H1 (cell line): ENCODE data around the gene UGT1A1.

ENCODE experiments used
- CEBPB ChIP-seq: IDR thresholded peaks from 2 replicates; pipeline ENCODE4 v1.6.1; 2012; ENCODE audit warnings: low read depth, low read length
- CREB1 ChIP-seq: IDR thresholded peaks from 2 replicates; pipeline ENCODE4 v1.6.1; 2012; ENCODE audit warnings: inconsistent platforms
- EZH2 ChIP-seq: fragments of 200-600 bp; sonication (generic); IDR thresholded peaks from 2 replicates; pipeline ENCODE4 v1.7.1; 2012; ENCODE audit warnings: low read depth, mild to moderate bottlenecking, moderate library complexity, low read length, inconsistent platforms; ENCODE audit not compliant: severe bottlenecking
- JUND ChIP-seq: IDR thresholded peaks from 2 replicates; pipeline ENCODE4 v1.6.1; 2011; ENCODE audit warnings: mild to moderate bottlenecking, improper control_type of control experiment, low read length
- MAFK ChIP-seq: IDR thresholded peaks from 2 replicates; pipeline ENCODE4 v1.6.1; 2012; ENCODE audit warnings: low read depth, mild to moderate bottlenecking, improper control_type of control experiment, low read length
- POLR2AphosphoS5 ChIP-seq: IDR thresholded peaks from 2 replicates; pipeline ENCODE4 v1.6.1; 2011; ENCODE audit warnings: low read depth, low read length
- RBBP5 ChIP-seq: IDR thresholded peaks from 2 replicates; pipeline ENCODE4 v1.7.1; 2012; ENCODE audit warnings: low read depth, mild to moderate bottlenecking, inconsistent platforms, low read length, moderate library complexity, borderline replicate concordance
- SRF ChIP-seq: IDR thresholded peaks from 2 replicates; pipeline ENCODE4 v1.6.1; 2011; ENCODE audit warnings: mild to moderate bottlenecking, low read depth, low read length, moderate library complexity
- SUZ12 ChIP-seq: fragments of 200-600 bp; sonication (generic); IDR thresholded peaks from 2 replicates; pipeline ENCODE4 v1.6.1; 2012; ENCODE audit warnings: mild to moderate bottlenecking, inconsistent platforms, low read length, moderate library complexity, mixed read lengths
- TAF1 ChIP-seq: IDR thresholded peaks from 2 replicates; pipeline ENCODE4 v1.6.1; 2011; ENCODE audit warnings: mild to moderate bottlenecking, low read depth, low read length
- TF ChIP-seq, protein P1 (sequence below), 3 experiments: IDR thresholded peaks; 1 replicate in 2 of 3; 2 replicates in 1 of 3; pipeline versions ENCODE4 v1.5.1 to v1.6.1; 2011; ENCODE audit warnings: low read length in 3 of 3, mild to moderate bottlenecking in 3 of 3, inconsistent platforms in 2 of 3, low read depth in 1 of 3, moderate library complexity in 1 of 3; ENCODE audit not compliant: insufficient read depth in 1 of 3; ENCODE audit errors: control extremely low read depth in 1 of 3

DNA sequence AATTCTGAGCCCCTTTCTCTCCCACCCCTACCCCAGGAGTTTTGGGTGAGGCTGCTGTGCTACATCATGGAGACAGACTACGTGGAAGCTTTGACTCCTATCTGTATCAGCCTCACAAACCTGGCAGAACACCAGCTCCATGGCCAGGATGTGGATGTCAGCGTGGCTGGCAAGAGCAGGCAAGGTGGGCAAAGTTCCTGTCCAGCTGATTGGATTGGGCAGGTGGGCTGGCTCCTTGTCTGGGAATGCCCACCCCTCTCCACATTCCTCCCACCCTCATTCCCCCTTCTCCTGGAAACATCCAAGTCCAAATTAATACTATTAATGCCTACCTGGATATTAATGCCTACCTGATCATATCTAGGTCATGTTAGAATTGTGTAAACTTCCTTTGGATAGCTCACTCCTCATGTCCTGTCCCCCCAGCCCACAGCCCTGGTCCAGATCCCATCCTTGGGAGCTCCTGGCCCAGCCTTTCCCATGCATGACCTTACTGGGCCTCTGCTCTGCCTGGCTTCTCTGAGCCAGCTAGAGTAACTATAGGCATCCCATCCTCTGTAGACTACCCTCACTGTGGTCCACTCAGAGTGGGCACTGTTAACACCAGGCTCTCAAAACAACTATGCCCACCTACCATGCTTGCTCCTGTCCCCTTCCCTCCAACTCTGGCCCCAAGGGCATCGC is 42.2 kb downstream of the UGT1A1 start:
- no peak for TF ChIP-seq EZH2
- no peak for TF ChIP-seq RBBP5
- TF ChIP-seq, protein P1, sequence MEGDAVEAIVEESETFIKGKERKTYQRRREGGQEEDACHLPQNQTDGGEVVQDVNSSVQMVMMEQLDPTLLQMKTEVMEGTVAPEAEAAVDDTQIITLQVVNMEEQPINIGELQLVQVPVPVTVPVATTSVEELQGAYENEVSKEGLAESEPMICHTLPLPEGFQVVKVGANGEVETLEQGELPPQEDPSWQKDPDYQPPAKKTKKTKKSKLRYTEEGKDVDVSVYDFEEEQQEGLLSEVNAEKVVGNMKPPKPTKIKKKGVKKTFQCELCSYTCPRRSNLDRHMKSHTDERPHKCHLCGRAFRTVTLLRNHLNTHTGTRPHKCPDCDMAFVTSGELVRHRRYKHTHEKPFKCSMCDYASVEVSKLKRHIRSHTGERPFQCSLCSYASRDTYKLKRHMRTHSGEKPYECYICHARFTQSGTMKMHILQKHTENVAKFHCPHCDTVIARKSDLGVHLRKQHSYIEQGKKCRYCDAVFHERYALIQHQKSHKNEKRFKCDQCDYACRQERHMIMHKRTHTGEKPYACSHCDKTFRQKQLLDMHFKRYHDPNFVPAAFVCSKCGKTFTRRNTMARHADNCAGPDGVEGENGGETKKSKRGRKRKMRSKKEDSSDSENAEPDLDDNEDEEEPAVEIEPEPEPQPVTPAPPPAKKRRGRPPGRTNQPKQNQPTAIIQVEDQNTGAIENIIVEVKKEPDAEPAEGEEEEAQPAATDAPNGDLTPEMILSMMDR (IDR thresholded peaks at IDR 0.05; ENCODE audit: control extremely low read depth in 1 of 3, insufficient read depth in 1 of 3, low read depth in 1 of 3, low read length in 3 of 3) = no peak
- no peak for TF ChIP-seq MAFK
- no peak for TF ChIP-seq POLR2AphosphoS5
- TF ChIP-seq SUZ12 = no peak
- TF ChIP-seq TAF1 = no peak
- TF ChIP-seq CEBPB = no peak
- no peak for TF ChIP-seq SRF
- TF ChIP-seq JUND = no peak
- no peak for TF ChIP-seq CREB1
